22Rv1 (cell line): ENCODE data around the gene SKIC2.

ENCODE experiments used
- ZFX ChIP-seq: fragments of 450-650 bp; IDR thresholded peaks from 2 replicates; pipeline ENCODE4 v1.6.1; 2017; ENCODE audit warnings: antibody characterized with exemption, borderline replicate concordance
- TF ChIP-seq, protein P1 (sequence below): fragments of 450-650 bp; IDR thresholded peaks from 2 replicates; pipeline ENCODE4 v1.5.1; 2017; ENCODE audit warnings: mild to moderate bottlenecking

DNA sequence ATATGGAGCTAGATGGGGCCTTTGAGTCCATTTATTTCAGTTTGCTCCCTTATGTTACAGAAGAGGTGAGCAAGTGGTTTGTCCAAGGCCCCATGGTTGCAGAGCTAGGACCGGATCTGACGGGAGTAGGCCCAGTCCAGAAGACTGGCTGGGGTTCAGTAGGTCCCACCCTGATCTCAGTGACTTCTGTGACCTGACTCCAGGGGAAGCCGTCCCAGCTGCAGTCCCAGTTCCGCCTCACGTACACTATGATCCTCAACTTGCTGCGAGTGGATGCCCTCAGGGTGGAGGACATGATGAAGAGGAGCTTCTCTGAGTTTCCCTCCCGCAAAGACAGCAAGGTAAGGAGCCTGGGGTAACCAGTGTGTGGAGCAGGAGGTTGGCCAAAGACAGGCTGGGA is 7.5 kb downstream of the SKIC2 start:
- TF ChIP-seq, protein P1, sequence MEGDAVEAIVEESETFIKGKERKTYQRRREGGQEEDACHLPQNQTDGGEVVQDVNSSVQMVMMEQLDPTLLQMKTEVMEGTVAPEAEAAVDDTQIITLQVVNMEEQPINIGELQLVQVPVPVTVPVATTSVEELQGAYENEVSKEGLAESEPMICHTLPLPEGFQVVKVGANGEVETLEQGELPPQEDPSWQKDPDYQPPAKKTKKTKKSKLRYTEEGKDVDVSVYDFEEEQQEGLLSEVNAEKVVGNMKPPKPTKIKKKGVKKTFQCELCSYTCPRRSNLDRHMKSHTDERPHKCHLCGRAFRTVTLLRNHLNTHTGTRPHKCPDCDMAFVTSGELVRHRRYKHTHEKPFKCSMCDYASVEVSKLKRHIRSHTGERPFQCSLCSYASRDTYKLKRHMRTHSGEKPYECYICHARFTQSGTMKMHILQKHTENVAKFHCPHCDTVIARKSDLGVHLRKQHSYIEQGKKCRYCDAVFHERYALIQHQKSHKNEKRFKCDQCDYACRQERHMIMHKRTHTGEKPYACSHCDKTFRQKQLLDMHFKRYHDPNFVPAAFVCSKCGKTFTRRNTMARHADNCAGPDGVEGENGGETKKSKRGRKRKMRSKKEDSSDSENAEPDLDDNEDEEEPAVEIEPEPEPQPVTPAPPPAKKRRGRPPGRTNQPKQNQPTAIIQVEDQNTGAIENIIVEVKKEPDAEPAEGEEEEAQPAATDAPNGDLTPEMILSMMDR: no peak
- no peak for TF ChIP-seq ZFX
